ENCODE results near the gene MRPL39.

MRPL39 gene

GRCh38 chr21:25568246-25568645 is 39.0 kb downstream of the MRPL39 start:
- H3K9me3 ChIP-seq, result no peaks in the 10 kb centered on the region
- no peak overlapping the region for H3K4me3 ChIP-seq (ENCODE audit: low read depth, low read length)
- H3K27me3 ChIP-seq, result no peaks in the 10 kb centered on the region
- H3K36me3 ChIP-seq, result no peaks in the 10 kb centered on the region
- no peaks in the 10 kb centered on the region for H3K4me1 ChIP-seq
- TF ChIP-seq, protein P1, sequence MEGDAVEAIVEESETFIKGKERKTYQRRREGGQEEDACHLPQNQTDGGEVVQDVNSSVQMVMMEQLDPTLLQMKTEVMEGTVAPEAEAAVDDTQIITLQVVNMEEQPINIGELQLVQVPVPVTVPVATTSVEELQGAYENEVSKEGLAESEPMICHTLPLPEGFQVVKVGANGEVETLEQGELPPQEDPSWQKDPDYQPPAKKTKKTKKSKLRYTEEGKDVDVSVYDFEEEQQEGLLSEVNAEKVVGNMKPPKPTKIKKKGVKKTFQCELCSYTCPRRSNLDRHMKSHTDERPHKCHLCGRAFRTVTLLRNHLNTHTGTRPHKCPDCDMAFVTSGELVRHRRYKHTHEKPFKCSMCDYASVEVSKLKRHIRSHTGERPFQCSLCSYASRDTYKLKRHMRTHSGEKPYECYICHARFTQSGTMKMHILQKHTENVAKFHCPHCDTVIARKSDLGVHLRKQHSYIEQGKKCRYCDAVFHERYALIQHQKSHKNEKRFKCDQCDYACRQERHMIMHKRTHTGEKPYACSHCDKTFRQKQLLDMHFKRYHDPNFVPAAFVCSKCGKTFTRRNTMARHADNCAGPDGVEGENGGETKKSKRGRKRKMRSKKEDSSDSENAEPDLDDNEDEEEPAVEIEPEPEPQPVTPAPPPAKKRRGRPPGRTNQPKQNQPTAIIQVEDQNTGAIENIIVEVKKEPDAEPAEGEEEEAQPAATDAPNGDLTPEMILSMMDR (IDR thresholded peaks at IDR 0.05; ENCODE audit: low read depth, low read length), result no peak
- DNase-seq, result no peak

DNA sequence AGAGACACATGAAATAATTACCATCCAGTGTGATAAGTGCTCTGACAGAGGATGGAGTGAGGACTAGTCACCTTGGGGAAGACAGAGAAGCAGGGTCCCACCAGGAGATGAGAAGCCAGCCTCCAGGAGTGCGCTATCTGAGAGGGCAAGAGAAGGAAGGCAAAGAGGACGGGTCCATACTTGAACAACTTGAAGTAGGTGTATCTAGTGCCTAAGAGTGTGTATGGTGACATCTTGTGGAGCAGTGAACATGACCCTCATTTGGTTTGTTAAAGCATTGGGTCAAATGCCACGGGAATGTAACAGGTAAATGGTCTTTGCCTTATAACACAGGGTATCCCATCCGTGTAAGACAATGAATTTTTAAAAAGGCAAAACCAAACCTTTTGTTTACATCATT is 39.8 kb downstream of the MRPL39 start:
- no peaks in the 10 kb centered on the region for H3K9me3 ChIP-seq
- TF ChIP-seq, protein P1 (IDR thresholded peaks at IDR 0.05; ENCODE audit: low read depth, low read length), result no peak
- no peak overlapping the region for H3K4me3 ChIP-seq (ENCODE audit: low read depth, low read length)
- H3K4me1 ChIP-seq, result no peaks in the 10 kb centered on the region
- no peaks in the 10 kb centered on the region for H3K27me3 ChIP-seq
- no peaks in the 10 kb centered on the region for H3K36me3 ChIP-seq
- DNase-seq, result no peak

DNA sequence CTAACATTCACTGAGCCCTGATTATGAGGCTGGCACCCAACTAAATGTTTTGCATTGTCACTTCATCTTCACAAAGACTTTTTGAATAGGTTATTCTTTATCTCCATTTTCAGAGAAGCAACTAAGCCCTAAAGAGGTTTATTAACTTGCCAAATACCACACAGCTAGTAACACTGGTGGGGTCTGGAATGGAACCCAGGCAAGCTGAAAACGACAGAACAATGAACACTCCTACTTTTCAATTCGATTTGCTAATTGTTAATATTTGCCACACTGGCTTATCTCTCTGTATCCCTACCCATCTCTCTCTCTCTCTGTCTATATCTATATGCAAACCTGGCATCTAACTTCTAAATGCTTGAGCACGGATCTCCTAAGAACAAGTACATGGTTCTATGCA is 40.6 kb downstream of the MRPL39 start:
- H3K9me3 ChIP-seq, result no peaks in the 10 kb centered on the region
- H3K27me3 ChIP-seq, result no peaks in the 10 kb centered on the region
- H3K36me3 ChIP-seq, result no peaks in the 10 kb centered on the region
- no peak overlapping the region for H3K4me3 ChIP-seq (ENCODE audit: low read depth, low read length)
- H3K4me1 ChIP-seq, result no peaks in the 10 kb centered on the region
- TF ChIP-seq, protein P1 (IDR thresholded peaks at IDR 0.05; ENCODE audit: low read depth, low read length), result no peak
- DNase-seq, result no peak

GRCh38 chr21:25565272-25566211 is 41.7 kb downstream of the MRPL39 start:
- H3K9me3 ChIP-seq, result no peaks in the 10 kb centered on the region
- no peaks in the 10 kb centered on the region for H3K27me3 ChIP-seq
- DNase-seq, result no peak
- H3K36me3 ChIP-seq, result no peaks in the 10 kb centered on the region; the same call in 1 of the 2 replicates
- no peaks in the 10 kb centered on the region for H3K4me1 ChIP-seq
- TF ChIP-seq, protein P1 (IDR thresholded peaks at IDR 0.05; ENCODE audit: low read depth, low read length), result no peak
- no peak overlapping the region for H3K4me3 ChIP-seq (ENCODE audit: low read depth, low read length)

DNA sequence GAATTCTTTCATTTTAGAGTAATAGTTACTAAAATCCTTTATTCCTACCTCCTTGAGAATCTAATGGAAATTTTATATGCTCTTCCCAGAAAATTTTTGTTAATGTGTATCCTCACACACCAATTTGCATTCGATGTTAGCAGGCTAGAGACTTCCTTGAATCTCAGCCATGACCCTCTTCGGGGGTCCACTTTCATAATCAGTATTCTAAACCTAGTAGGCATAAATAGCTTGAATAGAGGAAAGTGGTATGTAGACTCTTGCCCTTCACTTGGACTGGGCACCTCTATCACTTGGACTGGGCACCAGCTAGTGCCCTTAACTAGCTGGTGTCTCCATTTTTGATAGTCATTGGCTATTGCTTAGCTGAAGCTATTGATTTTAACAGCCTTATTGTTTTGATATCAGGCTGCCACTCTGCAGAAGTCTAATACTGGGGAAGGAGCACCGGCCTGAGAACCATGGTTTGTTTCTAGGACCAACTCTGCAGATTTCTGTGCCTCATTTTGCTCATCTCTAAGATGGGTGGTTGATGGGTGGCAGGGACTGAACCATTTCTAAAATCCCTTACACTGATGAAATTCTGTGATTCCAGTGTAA is 42.8 kb downstream of the MRPL39 start:
- Histone ChIP-seq H3K4me1 (no peaks in the 10 kb centered on the region), H3K27me3 (no peaks in the 10 kb centered on the region)
- TF ChIP-seq, protein P1 (IDR thresholded peaks at IDR 0.05; ENCODE audit: low read depth, low read length), result no peak

More for the DNA sequence above, 42.8 kb downstream of the MRPL39 start:
- H3K4me3 ChIP-seq (ENCODE audit: low read depth, low read length), result no peak overlapping the region
- DNase-seq, result no peak
- no peaks in the 10 kb centered on the region for H3K9me3 ChIP-seq
- no peaks in the 10 kb centered on the region; the same call in 1 of the 2 replicates for H3K36me3 ChIP-seq
